SK-N-SH (cell line): ENCODE results near the gene MIPEP. TPM values are rescaled to one million over a fixed set of nuclear protein-coding genes. Genes with fewer than 3 reads are reported as not detected.
"Not testable (repeated sequence)": the region's sequence is repeated elsewhere in the genome, so short reads cannot be mapped to it uniquely, and the experiment has no call there.

Experiments
- CTCF ChIA-PET: fragments of 300-600, 350-600 bp; formaldehyde crosslinking; extraction: SDS; loops from one replicate; lab custom pipeline; 2021; lab: Yijun Ruan, JAX
- POLR2A ChIA-PET: fragments of 350-600 bp; sonication (Branson Sonifier 250); formaldehyde crosslinking; extraction: SDS; loops from one replicate; lab custom pipeline; 2020; ENCODE audit warnings: antibody characterized with exemption, inconsistent platforms; lab: Yijun Ruan, JAX
- DNase-seq: peaks from one replicate; pipeline ENCODE4 v3.0.0; 2012
- H2AFZ ChIP-seq: fragments of 200-600 bp; sonication (generic); 2 replicates; pipeline ENCODE4 v1.8.1; 2016; ENCODE audit warnings: antibody characterized with exemption, mild to moderate bottlenecking, low read depth
- H3F3A ChIP-seq: fragments of 200-600 bp; sonication (generic); replicated peaks from 2 replicates; pipeline ENCODE3; 2016; ENCODE audit warnings: antibody characterized with exemption, mild to moderate bottlenecking; ENCODE audit not compliant: insufficient read depth
- H3K27ac ChIP-seq, 2 experiments: fragments of 200-500 bp in 1 of 2; fragments of 200-600 bp in 1 of 2; sonication (Bioruptor generic) in 1 of 2; sonication (generic), shearing (Covaris generic) in 1 of 2; 2 replicates each; pipeline versions ENCODE4 v1.5.1 to v1.6.1; 2014 to 2016; ENCODE audit warnings: low read depth in 2 of 2, inconsistent platforms in 1 of 2, low read length in 1 of 2, mild to moderate bottlenecking in 1 of 2, mixed read lengths in 1 of 2
- H3K27me3 ChIP-seq: fragments of 200-600 bp; sonication (generic), shearing (Covaris generic); 2 replicates; pipeline ENCODE4 v1.6.1; 2016; ENCODE audit warnings: mixed run types; ENCODE audit not compliant: insufficient read depth
- H3K36me3 ChIP-seq, 2 experiments: fragments of 200-500 bp in 1 of 2; fragments of 200-600 bp in 1 of 2; sonication (Bioruptor generic) in 1 of 2; sonication (generic) in 1 of 2; replicated peaks in 1 of 2; 2 replicates each; pipeline versions ENCODE3 to v1.5.1; 2014 to 2016; ENCODE audit warnings: low read length in 1 of 2, mild to moderate bottlenecking in 1 of 2; ENCODE audit not compliant: insufficient read depth in 2 of 2, control insufficient read depth in 1 of 2
- H3K4me1 ChIP-seq, 2 experiments: fragments of 200-500 bp in 1 of 2; fragments of 200-600 bp in 1 of 2; sonication (Bioruptor generic) in 1 of 2; sonication (generic), shearing (Covaris generic) in 1 of 2; 2 replicates each; pipeline versions ENCODE4 v1.5.1 to v1.6.1; 2014 to 2016; ENCODE audit warnings: low read depth in 1 of 2, low read length in 1 of 2, mixed run types in 1 of 2; ENCODE audit not compliant: insufficient read depth in 2 of 2, control insufficient read depth in 1 of 2
- H3K4me2 ChIP-seq: fragments of 200-600 bp; sonication (generic), shearing (Covaris generic); 2 replicates; pipeline ENCODE4 v1.6.1; 2017; ENCODE audit warnings: mixed run types
- H3K4me3 ChIP-seq, 2 experiments: fragments of 200-500 bp in 1 of 2; fragments of 200-600 bp in 1 of 2; sonication (Bioruptor generic) in 1 of 2; sonication (generic), shearing (Covaris generic) in 1 of 2; 2 replicates each; pipeline versions ENCODE4 v1.5.1 to v1.8.1; 2014 to 2016; ENCODE audit warnings: low read depth in 2 of 2, inconsistent platforms in 1 of 2, low read length in 1 of 2, mild to moderate bottlenecking in 1 of 2, mixed read lengths in 1 of 2, moderate library complexity in 1 of 2
- H3K79me2 ChIP-seq: fragments of 200-600 bp; sonication (generic); 2 replicates; pipeline ENCODE4 v1.8.1; 2017; ENCODE audit warnings: mild to moderate bottlenecking; ENCODE audit not compliant: insufficient read depth
- H3K9ac ChIP-seq: fragments of 200-600 bp; sonication (generic); 2 replicates; pipeline ENCODE4 v1.6.1; 2017; ENCODE audit warnings: mixed run types
- H3K9me2 ChIP-seq: fragments of 200-600 bp; sonication (generic); 2 replicates; pipeline ENCODE4 v1.6.1; 2017; ENCODE audit warnings: mixed run types
- H3K9me3 ChIP-seq: fragments of 200-600 bp; sonication (generic); 2 replicates; pipeline ENCODE4 v1.6.1; 2017; ENCODE audit warnings: mixed run types, mild to moderate bottlenecking, moderate library complexity
- H4K20me1 ChIP-seq: fragments of 200-600 bp; sonication (generic); 2 replicates; pipeline ENCODE4 v1.6.1; 2017; ENCODE audit warnings: mild to moderate bottlenecking, mixed run types; ENCODE audit not compliant: insufficient read depth
- FOSL2 ChIP-seq: IDR thresholded peaks from 2 replicates; pipeline ENCODE4 v1.4.0; 2012; ENCODE audit warnings: low read depth, mild to moderate bottlenecking, moderate library complexity, borderline replicate concordance
- FOXJ3 ChIP-seq: sonication (generic); formaldehyde crosslinking; IDR thresholded peaks from 2 replicates; pipeline ENCODE4 v1.5.1; 2020; ENCODE audit warnings: mild to moderate bottlenecking, missing genetic modification reagents
- RXRA ChIP-seq: IDR thresholded peaks from 2 replicates; pipeline ENCODE4 v1.4.0; 2012; ENCODE audit warnings: low read depth, mild to moderate bottlenecking, borderline replicate concordance
- WGBS: methylation state at CpG from one replicate; pipeline ENCODE4 v1.1.6; 2017; ENCODE audit warnings: low lambda C conversion rate; 5-methylcytosine and 5-hydroxymethylcytosine counted together
- polyA plus RNA-seq, 3 experiments: library from polyadenylated mRNA; depleted of rRNA; stranded (reverse); fragments of >200 nt; gene quantifications; 2 replicates each; pipeline ENCODE4 v1.2.3, GENCODE V29; 2012
- TF ChIP-seq, protein P1 (sequence below): IDR thresholded peaks from 2 replicates; pipeline ENCODE4 v1.4.0; 2012; ENCODE audit warnings: low read depth, borderline replicate concordance

The MIPEP gene
- polyA plus RNA-seq, 1 of the 3 experiments (the other 2 are of a cell fraction), result 12.7 TPM

- no peaks in the 10 kb centered on the region for H3K79me2 ChIP-seq
- no peaks in the 10 kb centered on the region for H3F3A ChIP-seq
- ChIA-PET POLR2A (no interaction called here), CTCF (interaction anchor here (3.5 kb wide), 1 partner anchor 9 kb away, joined by 16 read pairs; the partner anchor contains the start of gene MIPEP)
- no peak overlapping the region for H2AFZ ChIP-seq
- TF ChIP-seq, protein P1, sequence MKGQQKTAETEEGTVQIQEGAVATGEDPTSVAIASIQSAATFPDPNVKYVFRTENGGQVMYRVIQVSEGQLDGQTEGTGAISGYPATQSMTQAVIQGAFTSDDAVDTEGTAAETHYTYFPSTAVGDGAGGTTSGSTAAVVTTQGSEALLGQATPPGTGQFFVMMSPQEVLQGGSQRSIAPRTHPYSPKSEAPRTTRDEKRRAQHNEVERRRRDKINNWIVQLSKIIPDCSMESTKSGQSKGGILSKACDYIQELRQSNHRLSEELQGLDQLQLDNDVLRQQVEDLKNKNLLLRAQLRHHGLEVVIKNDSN, result no peak
- TF ChIP-seq FOSL2 (no peak), FOXJ3 (CRISPR knock-in tag) (no peak), RXRA (no peak)
- H3K27me3 ChIP-seq, result no peaks in the 10 kb centered on the region
- no peaks in the 10 kb centered on the region for H4K20me1 ChIP-seq
- no peak overlapping the region for H3K27ac ChIP-seq
- no peak overlapping the region for H3K4me2 ChIP-seq
- H3K36me3 ChIP-seq, result no peaks in the 10 kb centered on the region
- DNase-seq, result no peak
- WGBS, result 89% methylated on average over 8 of the region's 8 CpGs
- no peaks in the 10 kb centered on the region for H3K9me3 ChIP-seq
- no peak overlapping the region for H3K4me3 ChIP-seq
- no peaks in the 10 kb centered on the region for H3K9me2 ChIP-seq
- H3K4me1 ChIP-seq, result peaks cover 0 to under 1% of the 10 kb centered on the region in 2 experiments; a peak in 1 of 4 replicates
- H3K9ac ChIP-seq, result no peak overlapping the region
These were observed 8.9 kb upstream of the MIPEP start for GRCh38 chr13:23898101-23898500.

- H3K9ac ChIP-seq, H3F3A ChIP-seq, POLR2A ChIA-PET, H3K4me2 ChIP-seq, H3K79me2 ChIP-seq, H2AFZ ChIP-seq, H4K20me1 ChIP-seq, DNase-seq, H3K27ac ChIP-seq, H3K36me3 ChIP-seq, H3K27me3 ChIP-seq, H3K9me2 ChIP-seq, H3K4me1 ChIP-seq, H3K9me3 ChIP-seq, H3K4me3 ChIP-seq: not testable (repeated sequence)
- CTCF ChIA-PET, result interaction anchor here (0.6 to 3.5 kb wide), 4 partner anchors 8 to 417 kb away, joined by 3 to 16 read pairs (median 4); partner anchors contain the start of gene MIPEP
- WGBS, result 67% methylated on average over 3 of the region's 3 CpGs
These were observed 8.3 kb upstream of the MIPEP start, which contains the start of gene C1QTNF9B for GRCh38 chr13:23897452-23897919. Gene C1QTNF9B, minus strand, starts transcription at chr13:23897502.

DNA sequence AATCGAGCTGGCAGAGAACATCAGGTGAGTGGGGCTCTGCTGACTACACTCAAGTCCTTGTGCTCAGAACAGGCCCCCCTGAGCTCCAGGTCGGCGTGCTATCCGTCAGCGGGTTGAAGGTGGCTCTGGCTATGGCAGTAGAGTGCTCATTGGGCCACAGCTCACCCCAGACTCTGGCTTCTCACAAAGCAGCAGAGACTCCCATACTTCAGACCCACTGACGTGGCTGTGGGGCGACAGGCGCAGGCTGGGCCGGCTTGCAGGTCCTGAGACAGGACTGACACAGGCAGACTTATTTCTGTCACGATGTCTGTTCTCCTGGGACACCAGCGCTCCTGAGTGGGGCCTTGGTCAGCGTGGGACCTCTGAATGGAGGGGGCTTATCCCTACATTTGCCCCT is 5.5 kb upstream of the MIPEP start:
- 51% methylated on average over 3 of the region's 12 CpGs for WGBS
- H3K9me2 ChIP-seq, H3K9me3 ChIP-seq, CTCF ChIA-PET, POLR2A ChIA-PET, H4K20me1 ChIP-seq, H3K4me1 ChIP-seq, H3K4me3 ChIP-seq, H3K27me3 ChIP-seq, H3K9ac ChIP-seq, H3K79me2 ChIP-seq, H3K27ac ChIP-seq, H3K36me3 ChIP-seq, H2AFZ ChIP-seq, DNase-seq, H3F3A ChIP-seq, H3K4me2 ChIP-seq: not testable (repeated sequence)

- H3K27ac ChIP-seq, H3K4me3 ChIP-seq, H4K20me1 ChIP-seq: not testable (repeated sequence)
These were observed 4.6 kb upstream of the MIPEP start for GRCh38 chr13:23893791-23894190.

More at GRCh38 chr13:23893791-23894190, 4.6 kb upstream of the MIPEP start:
- H3K4me2 ChIP-seq, POLR2A ChIA-PET, CTCF ChIA-PET, H2AFZ ChIP-seq, H3K9me2 ChIP-seq, H3F3A ChIP-seq, H3K79me2 ChIP-seq, H3K4me1 ChIP-seq, H3K9me3 ChIP-seq, H3K27me3 ChIP-seq, DNase-seq, H3K36me3 ChIP-seq, H3K9ac ChIP-seq: not testable (repeated sequence)
- no CpG with 5 or more reads among the region's 4 CpGs for WGBS
